GM19240 (cell line): ENCODE data around the gene ENG.
A peak's percentile ranks its signal among the peaks of the same experiment; 100 is the strongest.

Experiments
- DNase-seq: peaks from one replicate; pipeline ENCODE4 v3.0.0; 2011; ENCODE audit warnings: low spot score; ENCODE audit not compliant: insufficient read length

Gene ENG

DNA sequence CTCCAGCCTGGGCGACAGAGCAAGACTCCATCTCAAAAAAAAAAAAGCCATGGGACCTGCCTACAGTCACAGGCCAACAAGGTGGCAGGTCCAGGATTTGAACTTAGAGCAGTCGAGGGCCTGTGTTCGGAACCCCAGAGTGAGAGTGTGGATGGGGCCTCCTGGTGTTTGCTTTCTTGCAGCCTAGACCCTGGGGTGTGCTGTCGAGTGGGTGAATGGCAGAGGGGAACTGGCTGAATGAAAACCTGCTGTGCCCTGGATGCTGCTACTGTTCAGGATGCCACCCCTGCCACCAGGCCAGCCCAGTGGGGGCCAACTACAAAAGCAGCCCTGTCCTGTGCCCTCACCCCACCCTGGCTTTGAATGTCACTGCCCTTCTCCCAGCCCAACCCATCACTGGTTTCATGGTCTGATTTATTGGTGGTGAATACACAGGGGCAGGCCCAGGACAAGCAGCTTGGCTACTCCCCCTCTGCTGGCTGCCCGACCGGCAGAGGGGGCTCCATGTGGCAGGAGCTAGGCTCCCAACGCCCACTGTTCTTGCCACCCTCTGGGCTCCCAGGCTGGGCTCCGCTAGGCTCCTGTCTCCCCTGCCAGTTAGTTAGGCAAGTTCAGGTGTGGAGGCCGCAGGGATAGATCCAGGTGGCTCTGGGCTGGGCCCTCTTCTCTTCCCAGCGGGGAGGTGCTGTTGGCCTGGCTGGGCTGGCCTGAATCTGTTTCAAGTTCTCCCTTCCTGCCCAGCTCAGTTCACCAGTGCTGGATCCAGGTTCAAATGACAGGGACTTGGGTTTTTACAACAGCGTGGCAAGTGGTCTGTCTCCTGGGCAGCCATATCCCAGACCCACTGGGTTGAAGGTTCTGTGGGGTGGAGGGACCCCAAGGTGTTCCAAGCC, 39.6 kb downstream of the ENG start:
- DNase-seq, result no peak

DNA sequence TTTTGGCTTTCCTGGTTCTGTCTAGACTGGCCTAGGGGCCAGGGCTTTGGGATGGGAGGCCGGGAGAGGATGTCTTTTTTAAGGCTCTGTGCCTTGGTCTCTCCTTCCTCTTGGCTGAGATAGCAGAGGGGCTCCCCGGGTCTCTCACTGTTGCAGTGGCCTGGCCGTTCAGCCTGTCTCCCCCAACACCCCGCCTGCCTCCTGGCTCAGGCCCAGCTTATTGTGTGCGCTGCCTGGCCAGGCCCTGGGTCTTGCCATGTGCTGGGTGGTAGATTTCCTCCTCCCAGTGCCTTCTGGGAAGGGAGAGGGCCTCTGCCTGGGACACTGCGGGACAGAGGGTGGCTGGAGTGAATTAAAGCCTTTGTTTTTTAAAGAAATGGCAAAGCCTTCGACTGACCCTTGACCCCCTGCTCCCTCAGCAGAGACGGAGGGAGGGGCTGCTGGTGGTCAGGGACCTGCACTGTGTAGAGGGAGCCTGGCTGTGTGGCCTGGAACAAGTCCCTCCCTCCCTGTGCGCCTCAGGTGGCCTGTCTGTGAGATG, 40.7 kb downstream of the ENG start:
- DNase-seq, result no peak

- no peak for DNase-seq
These were observed 41.4 kb downstream of the ENG start for GRCh38 chr9:127812936-127813675.

GRCh38 chr9:127812011-127812410, 42.4 kb downstream of the ENG start:
- DNase-seq, result no peak

GRCh38 chr9:127810378-127811187, 43.9 kb downstream of the ENG start:
- DNase-seq, result no peak

- DNase-seq, result no peak
These were observed 44.7 kb downstream of the ENG start for GRCh38 chr9:127809540-127810377.

- no peak for DNase-seq
These were observed 45.4 kb downstream of the ENG start for GRCh38 chr9:127809002-127809539.

DNA sequence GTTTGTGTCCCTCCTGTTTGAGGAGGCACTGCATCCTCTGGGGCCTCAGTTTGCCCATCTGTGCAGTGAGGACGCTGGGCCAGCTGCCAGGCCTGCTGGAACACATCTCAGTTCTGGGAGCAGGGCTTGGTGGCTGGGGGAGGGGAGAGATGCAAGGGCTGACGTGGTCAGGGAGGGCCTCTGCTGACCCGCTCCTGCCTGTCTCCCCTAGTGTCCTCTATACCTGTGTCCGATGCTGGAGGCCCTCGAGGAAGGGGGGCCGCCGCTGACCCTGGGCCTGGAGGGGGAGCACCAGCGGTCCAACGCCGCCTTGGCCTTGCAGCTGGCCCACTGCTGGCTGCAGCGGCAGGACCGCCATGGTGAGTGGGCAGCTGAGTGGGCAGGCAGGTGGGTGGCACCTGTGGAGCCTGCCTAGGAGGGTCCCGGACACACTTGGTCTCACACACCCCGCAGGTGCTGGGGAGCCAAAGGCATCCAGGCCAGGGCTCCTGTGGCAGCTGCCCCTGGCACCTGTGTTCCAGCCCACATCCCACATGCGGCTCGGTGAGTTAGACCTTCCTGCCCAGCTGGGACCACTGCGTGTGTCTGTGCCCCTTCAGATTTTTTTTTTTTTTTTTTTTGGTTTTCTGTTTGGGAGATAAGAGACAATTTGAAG, 46.0 kb downstream of the ENG start:
- DNase-seq, result no peak

DNA sequence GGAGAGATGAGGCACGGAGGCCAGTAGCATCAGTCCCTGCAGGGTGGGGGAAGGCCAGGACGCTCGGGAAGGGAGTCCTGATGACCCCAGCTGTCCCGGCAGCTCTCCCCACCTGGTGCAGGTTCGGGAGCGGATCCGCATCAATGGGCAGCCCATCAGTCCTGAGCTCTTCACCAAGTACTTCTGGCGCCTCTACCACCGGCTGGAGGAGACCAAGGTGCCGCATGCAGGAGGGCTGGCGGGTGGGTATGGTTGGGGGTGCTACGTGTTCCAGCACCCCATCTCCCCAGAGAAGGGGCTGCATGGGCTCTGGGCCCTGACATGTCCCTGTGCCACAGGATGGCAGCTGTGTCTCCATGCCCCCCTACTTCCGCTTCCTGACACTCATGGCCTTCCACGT, 47.6 kb downstream of the ENG start:
- no peak for DNase-seq

DNA sequence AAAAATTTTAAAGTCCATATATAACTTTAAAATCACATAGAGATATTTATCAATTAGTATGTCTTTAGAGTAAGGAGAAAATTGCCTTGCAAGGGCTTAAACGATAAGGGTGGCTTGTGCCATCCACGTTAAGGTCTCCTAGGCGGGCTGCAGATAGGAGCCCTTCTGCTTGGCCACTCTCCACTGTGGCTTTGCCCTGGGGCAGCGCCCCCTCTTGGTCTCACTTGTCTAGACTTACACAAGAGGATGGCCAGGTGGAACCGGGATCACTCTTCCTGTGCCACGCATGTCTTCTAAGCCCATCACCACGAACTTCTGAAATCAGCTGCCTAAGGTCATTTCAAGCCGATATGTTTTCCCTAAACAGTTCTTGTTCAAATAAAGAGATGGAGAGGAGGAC, 48.8 kb downstream of the ENG start:
- DNase-seq, result no peak

GRCh38 chr9:127803507-127804352, 50.7 kb downstream of the ENG start:
- no peak for DNase-seq

- DNase-seq, result peak; percentile 98
These were observed 51.6 kb downstream of the ENG start, which contains the start of gene FPGS for GRCh38 chr9:127802576-127803443. TSS of gene FPGS (plus strand) at chr9:127802882. CDS start at chr9:127802925, 43 bp downstream.

GRCh38 chr9:127801955-127802575, 52.4 kb downstream of the ENG start:
- no peak for DNase-seq

GRCh38 chr9:127796852-127797370, 57.5 kb downstream of the ENG start:
- no peak for DNase-seq

- no peak for DNase-seq
These were observed 58.1 kb downstream of the ENG start for GRCh38 chr9:127796225-127796813.

DNA sequence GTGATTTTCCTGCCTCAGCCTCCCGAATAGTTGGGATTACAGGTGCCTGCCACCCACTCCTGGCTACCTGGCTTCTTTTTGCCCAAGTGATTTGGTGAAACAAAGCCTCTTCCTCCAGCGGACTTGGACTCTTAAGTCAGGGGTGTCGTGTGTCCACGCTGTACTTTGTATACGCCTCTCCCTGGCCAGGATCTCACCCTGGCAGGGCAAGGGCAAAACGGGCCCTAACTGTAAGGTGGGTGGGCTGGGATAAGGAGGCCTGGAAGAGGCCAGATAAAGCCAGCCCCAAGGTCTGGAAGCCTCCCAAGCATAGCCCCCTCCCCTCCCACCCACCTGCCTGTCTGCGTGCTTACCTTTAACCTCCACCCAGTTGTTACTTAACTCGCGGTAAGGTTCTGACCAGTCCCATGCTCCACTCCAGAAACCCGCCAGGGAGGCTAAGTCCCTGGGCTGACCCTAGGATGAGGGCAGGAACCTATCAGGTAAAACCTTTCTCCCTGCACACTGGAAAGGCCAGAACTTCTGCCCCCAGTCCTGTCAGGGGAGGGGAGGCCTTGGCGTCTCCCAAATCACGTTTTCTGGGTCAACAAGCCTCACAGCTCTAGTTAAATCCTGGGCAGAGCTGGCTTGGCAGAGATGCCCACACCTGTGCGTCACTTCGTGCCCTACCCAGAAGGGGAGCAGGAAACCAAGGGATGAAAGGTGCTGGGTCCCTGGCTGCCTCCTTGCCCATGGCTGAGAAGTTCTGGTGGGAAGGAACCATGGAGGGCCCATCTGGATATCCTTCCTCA, 60.3 kb downstream of the ENG start:
- no peak for DNase-seq
